GM23338 (cell line): Measurements from ENCODE around the gene TPT1. TPM values are rescaled to one million over a fixed set of nuclear protein-coding genes. Genes with fewer than 3 reads are reported as not detected.

Experiments
- ATAC-seq: fragments of 200-7000 bp; cut with Tn5 transposase; 3 replicates; pipeline ENCODE4 v1.9.1; 2020
- DNase-seq: peaks from one replicate; pipeline ENCODE4 v3.0.0-alpha.2; 2015; ENCODE audit warnings: low spot score
- H2AFZ ChIP-seq: fragments of 200-600 bp; sonication (generic); 2 replicates; pipeline ENCODE4 v1.8.0; 2016; ENCODE audit warnings: antibody characterized with exemption, mild to moderate bottlenecking, moderate library complexity
- H3F3A ChIP-seq: fragments of 200-600 bp; sonication (generic); replicated peaks from 2 replicates; pipeline ENCODE4 v1.8.0; 2017; ENCODE audit warnings: antibody characterized with exemption, mixed run types, low read depth
- H3K27ac ChIP-seq: fragments of 200-600 bp; sonication (generic); 2 replicates; pipeline ENCODE4 v1.6.1; 2016; ENCODE audit warnings: low read depth
- H3K27me3 ChIP-seq: fragments of 200-600 bp; sonication (generic); 2 replicates; pipeline ENCODE4 v1.8.0; 2016; ENCODE audit warnings: mild to moderate bottlenecking, mixed run types, moderate library complexity; ENCODE audit not compliant: insufficient read depth
- H3K36me3 ChIP-seq: fragments of 200-600 bp; sonication (generic); 2 replicates; pipeline ENCODE4 v1.8.0; 2016; ENCODE audit warnings: mild to moderate bottlenecking; ENCODE audit not compliant: insufficient read depth
- H3K4me1 ChIP-seq: fragments of 200-600 bp; sonication (generic); 2 replicates; pipeline ENCODE4 v1.8.0; 2016; ENCODE audit warnings: mild to moderate bottlenecking, moderate library complexity; ENCODE audit not compliant: insufficient read depth
- H3K4me2 ChIP-seq: fragments of 200-600 bp; sonication (generic); 2 replicates; pipeline ENCODE4 v1.7.1; 2017; ENCODE audit warnings: mixed run types
- H3K4me3 ChIP-seq: fragments of 200-600 bp; sonication (generic); 2 replicates; pipeline ENCODE4 v1.6.1; 2016; ENCODE audit warnings: mixed run types
- H3K79me2 ChIP-seq: fragments of 200-600 bp; sonication (generic); replicated peaks from 2 replicates; pipeline ENCODE4 v1.8.0; 2017; ENCODE audit warnings: mild to moderate bottlenecking; ENCODE audit not compliant: insufficient read depth
- H3K9me2 ChIP-seq: fragments of 200-600 bp; sonication (generic); 2 replicates; pipeline ENCODE4 v1.8.0; 2017; ENCODE audit not compliant: insufficient read depth
- H4K20me1 ChIP-seq: fragments of 200-600 bp; sonication (generic); replicated peaks from 2 replicates; pipeline ENCODE4 v1.8.0; 2017; ENCODE audit warnings: mild to moderate bottlenecking; ENCODE audit not compliant: insufficient read depth
- H3K27ac Mint-ChIP-seq: 2 replicates; pipeline ENCODE4 v1.8.0; 2020; ENCODE audit warnings: inconsistent platforms, mild to moderate bottlenecking, moderate library complexity, mixed read lengths
- H3K27me3 Mint-ChIP-seq: 3 replicates; pipeline ENCODE4 v1.8.0; 2022; ENCODE audit warnings: low read depth, mild to moderate bottlenecking, moderate library complexity, mixed read lengths, inconsistent platforms; ENCODE audit not compliant: insufficient read depth, poor library complexity
- H3K36me3 Mint-ChIP-seq: 3 replicates; pipeline ENCODE4 v1.8.0; 2021; ENCODE audit warnings: low read depth, mild to moderate bottlenecking, inconsistent platforms, moderate library complexity, mixed read lengths
- H3K4me1 Mint-ChIP-seq: 3 replicates; pipeline ENCODE4 v1.8.0; 2020; ENCODE audit warnings: mild to moderate bottlenecking, inconsistent platforms, mixed read lengths
- H3K4me3 Mint-ChIP-seq: 3 replicates; pipeline ENCODE4 v1.8.0; 2021; ENCODE audit warnings: moderate library complexity, mild to moderate bottlenecking, inconsistent platforms, mixed read lengths
- H3K9me3 Mint-ChIP-seq: 3 replicates; pipeline ENCODE4 v1.8.0; 2020; ENCODE audit warnings: moderate library complexity, mild to moderate bottlenecking, inconsistent platforms, mixed read lengths
- CREB1 ChIP-seq: fragments of 250-450 bp; sonication (Bioruptor Pico); IDR thresholded peaks from 2 replicates; pipeline ENCODE4 v1.5.0; 2020; ENCODE audit warnings: low read depth, mild to moderate bottlenecking, moderate library complexity
- ETS1 ChIP-seq: IDR thresholded peaks from 2 replicates; pipeline ENCODE4 v1.6.1; 2016; ENCODE audit warnings: antibody characterized with exemption
- EZH2 ChIP-seq: fragments of 200-600 bp; sonication (generic); IDR thresholded peaks from one replicate; pipeline ENCODE4 v1.8.0; 2017; ENCODE audit warnings: antibody characterized with exemption, mild to moderate bottlenecking, low read depth; ENCODE audit not compliant: unreplicated experiment
- EZH2phosphoT487 ChIP-seq: fragments of 200-600 bp; sonication (generic); IDR thresholded peaks from one replicate; pipeline ENCODE4 v1.8.1; 2018; ENCODE audit warnings: antibody characterized with exemption; ENCODE audit not compliant: unreplicated experiment
- JUNB ChIP-seq: IDR thresholded peaks from one replicate; pipeline ENCODE4 v1.6.1; 2016; ENCODE audit warnings: antibody characterized with exemption; ENCODE audit not compliant: unreplicated experiment
- NANOG ChIP-seq: IDR thresholded peaks from 2 replicates; pipeline ENCODE4 v1.6.1; 2016; ENCODE audit warnings: antibody characterized with exemption, borderline replicate concordance
- POLR2AphosphoS5 ChIP-seq: IDR thresholded peaks from 2 replicates; pipeline ENCODE4 v1.6.1; 2016; ENCODE audit warnings: antibody characterized with exemption, low read depth
- STAT1 ChIP-seq: IDR thresholded peaks from one replicate; pipeline ENCODE4 v1.6.1; 2016; ENCODE audit warnings: antibody characterized with exemption; ENCODE audit not compliant: unreplicated experiment
- ZNF114 ChIP-seq: fragments of 250-450 bp; sonication (Bioruptor Pico); IDR thresholded peaks from 2 replicates; pipeline ENCODE4 v1.5.0; 2020; ENCODE audit warnings: mild to moderate bottlenecking, moderate library complexity
- ZNF331 ChIP-seq: fragments of 250-450 bp; sonication (Bioruptor Pico); IDR thresholded peaks from 2 replicates; pipeline ENCODE4 v1.5.0; 2020; ENCODE audit warnings: low read depth, mild to moderate bottlenecking, moderate library complexity
- ZNF462 ChIP-seq: fragments of 250-450 bp; sonication (Bioruptor Pico); IDR thresholded peaks from 2 replicates; pipeline ENCODE4 v1.5.0; 2020; ENCODE audit warnings: mild to moderate bottlenecking, moderate library complexity
- polyA plus RNA-seq: library from polyadenylated mRNA; unstranded; fragments of >200 nt; fragmentation: Nextera tagmentation; extraction: Ambion mirVana; gene quantifications from 2 replicates; pipeline ENCODE4 v1.2.1, GENCODE V29; 2016
- total RNA-seq: library from RNA; depleted of rRNA; stranded (reverse); fragments of >200 nt; shearing (Covaris generic); gene quantifications from 2 replicates; pipeline ENCODE4 v1.2.3, GENCODE V29; 2014
- TF ChIP-seq, protein P1 (sequence below): IDR thresholded peaks from one replicate; pipeline ENCODE4 v1.6.1; 2018; ENCODE audit warnings: antibody characterized with exemption; ENCODE audit not compliant: unreplicated experiment
- TF ChIP-seq, protein P2 (sequence below), 2 experiments: fragments of 200-600 bp in 1 of 2; sonication (generic) in 1 of 2; conservative IDR thresholded peaks; 2 replicates each; pipeline versions ENCODE4 v1.5.1 to v1.6.1; 2016 to 2017; ENCODE audit warnings: antibody characterized with exemption in 2 of 2, low read depth in 2 of 2, mild to moderate bottlenecking in 2 of 2, moderate library complexity in 1 of 2

Gene TPT1
- total and polyA plus RNA-seq, 2 experiments from 2014 or later: 1,385 to 2,519 TPM

DNA sequence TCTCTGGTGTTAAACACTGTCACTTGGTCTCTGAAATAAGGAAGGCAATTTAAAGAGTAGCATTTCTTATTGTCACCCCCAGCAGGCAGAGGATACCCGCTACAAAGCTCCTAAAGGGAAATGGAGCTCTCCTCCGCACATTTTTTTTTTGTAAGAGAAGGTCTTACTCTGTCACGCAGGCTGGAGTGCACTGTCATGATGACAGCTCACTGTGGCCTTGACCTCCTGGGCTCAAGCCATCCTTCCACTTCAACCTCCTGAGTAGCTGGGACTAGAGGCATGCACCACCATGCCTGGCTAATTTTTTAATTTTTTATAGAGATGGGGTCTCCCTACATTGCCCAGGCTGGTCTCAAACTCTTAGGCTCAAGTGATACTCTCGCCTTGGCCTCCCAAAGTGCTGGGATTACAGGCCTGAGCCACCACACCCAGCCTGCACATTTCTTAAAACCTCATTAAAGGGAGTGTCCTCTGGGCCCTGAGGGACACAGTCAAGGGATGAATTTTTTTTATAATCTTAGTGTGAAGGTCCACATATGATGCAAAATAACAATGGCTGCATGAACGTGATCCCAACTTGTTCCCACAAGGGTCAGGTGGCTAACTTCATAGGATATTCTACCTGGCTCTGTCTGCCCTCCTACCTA lies 45.0 kb upstream of the TPT1 start:
- Histone ChIP-seq H3K4me2 (no peak overlapping the region), H3K27me3 (no peaks in the 10 kb centered on the region), H3K9me2 (no peaks in the 10 kb centered on the region), H3K79me2 (no peaks in the 10 kb centered on the region), H3K4me1 (no peaks in the 10 kb centered on the region), H3K36me3 (no peaks in the 10 kb centered on the region), H2AFZ (no peak overlapping the region), H3K4me3 (no peak overlapping the region), H3F3A (no peaks in the 10 kb centered on the region), H3K27ac (no peak overlapping the region), H4K20me1 (no peaks in the 10 kb centered on the region)
- peaks cover 5% of the 10 kb centered on the region; the same call in 2 of the 3 replicates for H3K36me3 Mint-ChIP-seq
- H3K27me3 Mint-ChIP-seq: peaks cover 2% of the 10 kb centered on the region
- H3K4me1 Mint-ChIP-seq: no peaks in the 10 kb centered on the region
- no peak for TF ChIP-seq ZNF114 (CRISPR knock-in tag)
- no peak for TF ChIP-seq ZNF462 (CRISPR knock-in tag)
- TF ChIP-seq, protein P1, sequence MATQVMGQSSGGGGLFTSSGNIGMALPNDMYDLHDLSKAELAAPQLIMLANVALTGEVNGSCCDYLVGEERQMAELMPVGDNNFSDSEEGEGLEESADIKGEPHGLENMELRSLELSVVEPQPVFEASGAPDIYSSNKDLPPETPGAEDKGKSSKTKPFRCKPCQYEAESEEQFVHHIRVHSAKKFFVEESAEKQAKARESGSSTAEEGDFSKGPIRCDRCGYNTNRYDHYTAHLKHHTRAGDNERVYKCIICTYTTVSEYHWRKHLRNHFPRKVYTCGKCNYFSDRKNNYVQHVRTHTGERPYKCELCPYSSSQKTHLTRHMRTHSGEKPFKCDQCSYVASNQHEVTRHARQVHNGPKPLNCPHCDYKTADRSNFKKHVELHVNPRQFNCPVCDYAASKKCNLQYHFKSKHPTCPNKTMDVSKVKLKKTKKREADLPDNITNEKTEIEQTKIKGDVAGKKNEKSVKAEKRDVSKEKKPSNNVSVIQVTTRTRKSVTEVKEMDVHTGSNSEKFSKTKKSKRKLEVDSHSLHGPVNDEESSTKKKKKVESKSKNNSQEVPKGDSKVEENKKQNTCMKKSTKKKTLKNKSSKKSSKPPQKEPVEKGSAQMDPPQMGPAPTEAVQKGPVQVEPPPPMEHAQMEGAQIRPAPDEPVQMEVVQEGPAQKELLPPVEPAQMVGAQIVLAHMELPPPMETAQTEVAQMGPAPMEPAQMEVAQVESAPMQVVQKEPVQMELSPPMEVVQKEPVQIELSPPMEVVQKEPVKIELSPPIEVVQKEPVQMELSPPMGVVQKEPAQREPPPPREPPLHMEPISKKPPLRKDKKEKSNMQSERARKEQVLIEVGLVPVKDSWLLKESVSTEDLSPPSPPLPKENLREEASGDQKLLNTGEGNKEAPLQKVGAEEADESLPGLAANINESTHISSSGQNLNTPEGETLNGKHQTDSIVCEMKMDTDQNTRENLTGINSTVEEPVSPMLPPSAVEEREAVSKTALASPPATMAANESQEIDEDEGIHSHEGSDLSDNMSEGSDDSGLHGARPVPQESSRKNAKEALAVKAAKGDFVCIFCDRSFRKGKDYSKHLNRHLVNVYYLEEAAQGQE: no peak
- no peak for TF ChIP-seq JUNB
- TF ChIP-seq CREB1 (CRISPR knock-in tag): no peak
- no peak for TF ChIP-seq POLR2AphosphoS5
- TF ChIP-seq ETS1: no peak
- no peak for TF ChIP-seq EZH2
- TF ChIP-seq ZNF331: no peak
- TF ChIP-seq NANOG: no peak
- TF ChIP-seq EZH2phosphoT487: no peak
- no peak for TF ChIP-seq STAT1
- TF ChIP-seq, protein P2, sequence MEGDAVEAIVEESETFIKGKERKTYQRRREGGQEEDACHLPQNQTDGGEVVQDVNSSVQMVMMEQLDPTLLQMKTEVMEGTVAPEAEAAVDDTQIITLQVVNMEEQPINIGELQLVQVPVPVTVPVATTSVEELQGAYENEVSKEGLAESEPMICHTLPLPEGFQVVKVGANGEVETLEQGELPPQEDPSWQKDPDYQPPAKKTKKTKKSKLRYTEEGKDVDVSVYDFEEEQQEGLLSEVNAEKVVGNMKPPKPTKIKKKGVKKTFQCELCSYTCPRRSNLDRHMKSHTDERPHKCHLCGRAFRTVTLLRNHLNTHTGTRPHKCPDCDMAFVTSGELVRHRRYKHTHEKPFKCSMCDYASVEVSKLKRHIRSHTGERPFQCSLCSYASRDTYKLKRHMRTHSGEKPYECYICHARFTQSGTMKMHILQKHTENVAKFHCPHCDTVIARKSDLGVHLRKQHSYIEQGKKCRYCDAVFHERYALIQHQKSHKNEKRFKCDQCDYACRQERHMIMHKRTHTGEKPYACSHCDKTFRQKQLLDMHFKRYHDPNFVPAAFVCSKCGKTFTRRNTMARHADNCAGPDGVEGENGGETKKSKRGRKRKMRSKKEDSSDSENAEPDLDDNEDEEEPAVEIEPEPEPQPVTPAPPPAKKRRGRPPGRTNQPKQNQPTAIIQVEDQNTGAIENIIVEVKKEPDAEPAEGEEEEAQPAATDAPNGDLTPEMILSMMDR (conservative IDR thresholded peaks at IDR 0.05; ENCODE audit: low read depth in 2 of 2): no peak
- DNase-seq: no peak
- no peak overlapping the region for H3K27ac Mint-ChIP-seq
- ATAC-seq: no peak
- no peaks in the 10 kb centered on the region for H3K9me3 Mint-ChIP-seq
- H3K4me3 Mint-ChIP-seq: no peak overlapping the region
